H1 (cell line): ENCODE measurements around the gene SLC27A1. TPM values are rescaled to one million over a fixed set of nuclear protein-coding genes. Genes with fewer than 3 reads are reported as not detected.

Experiments
- ATF2 ChIP-seq: IDR thresholded peaks from 2 replicates; pipeline ENCODE4 v1.6.1; 2012; ENCODE audit warnings: low read length, inconsistent platforms
- CHD7 ChIP-seq: fragments of 300-600 bp; sonication (generic); IDR thresholded peaks from 2 replicates; pipeline ENCODE4 v1.7.1; 2012; ENCODE audit warnings: low read length, moderate library complexity, mild to moderate bottlenecking, inconsistent platforms; ENCODE audit not compliant: insufficient replicate concordance
- GTF2F1 ChIP-seq: IDR thresholded peaks from 2 replicates; pipeline ENCODE4 v1.6.1; 2012; ENCODE audit warnings: low read depth, low read length, improper control_type of control experiment, borderline replicate concordance
- NANOG ChIP-seq: IDR thresholded peaks from 2 replicates; pipeline ENCODE4 v1.6.1; 2011; ENCODE audit warnings: low read length, low read depth, mild to moderate bottlenecking, inconsistent platforms; ENCODE audit not compliant: insufficient read depth, poor library complexity, severe bottlenecking
- RFX5 ChIP-seq: IDR thresholded peaks from 2 replicates; pipeline ENCODE4 v1.6.1; 2011; ENCODE audit warnings: low read depth, low read length, improper control_type of control experiment, borderline replicate concordance
- RXRA ChIP-seq: IDR thresholded peaks from 2 replicates; pipeline ENCODE4 v1.6.1; 2011; ENCODE audit warnings: low read depth, mild to moderate bottlenecking, low read length, moderate library complexity; ENCODE audit not compliant: insufficient read depth
- polyA plus RNA-seq, 7 experiments: library from polyadenylated mRNA; depleted of rRNA in 3 of 7; stranded (reverse) in 5 of 7; unstranded in 2 of 7; fragments of >200 nt in 5 of 7; fragments of 200-250 nt in 2 of 7; gene quantifications; 1 replicate in 5 of 7; 2 replicates in 1 of 7; 4 replicates in 1 of 7; pipeline versions ENCODE4 v1.2.1 to v1.2.3, GENCODE V29; 2011 to 2013; ENCODE audit warnings: missing spikeins in 2 of 7, mixed read lengths in 2 of 7
- total RNA-seq: library from RNA; stranded (reverse); fragmentation: NEBNext Ultra II Directional; extraction: Animal tissue kit (Norgen Biotek cat#: 25700); gene quantifications from 2 replicates; pipeline ENCODE4 v1.2.1, GENCODE V29; 2021

Gene SLC27A1
- total and polyA plus RNA-seq, 2 of the 8 experiments (the other 6 are each of a cell fraction or from before 2014, with no cell fraction given), result 7.5 to 9.1 TPM

DNA sequence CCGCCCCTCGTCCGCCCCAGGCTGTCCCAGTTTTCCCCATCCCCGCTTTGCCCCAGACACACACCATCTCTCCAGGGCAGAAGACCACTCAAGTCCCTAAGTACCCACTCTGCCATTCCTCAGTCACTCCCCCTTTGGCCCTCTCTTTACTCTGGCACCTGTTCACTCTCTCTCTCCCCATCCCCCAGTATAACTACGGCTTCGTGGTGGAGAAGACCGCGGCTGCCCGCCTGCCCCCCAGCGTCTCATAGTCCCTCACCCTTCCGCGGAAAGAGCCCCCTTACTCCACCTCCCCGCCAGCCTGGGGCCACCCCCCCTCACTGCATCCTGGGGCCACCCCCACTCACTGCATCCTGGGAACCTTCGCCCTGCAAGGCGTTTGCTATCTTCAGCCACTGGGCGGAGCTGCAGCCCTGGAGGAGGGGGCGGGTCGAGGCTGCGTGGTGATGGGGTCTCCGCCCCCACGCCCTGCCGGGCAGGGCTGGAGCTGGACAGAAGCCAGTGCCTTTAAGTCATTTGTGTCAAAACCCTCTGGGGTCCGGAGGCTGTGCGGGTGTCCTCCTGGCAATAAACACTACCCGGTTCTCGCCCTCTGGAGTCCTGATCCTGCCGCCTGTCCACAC, 45.5 kb upstream of the SLC27A1 start (continued):
- TF ChIP-seq CHD7, result no peak
- no peak; the same call in 1 of the 2 replicates for TF ChIP-seq GTF2F1
- no peak for TF ChIP-seq RFX5
- TF ChIP-seq NANOG, result no peak
- no peak for TF ChIP-seq RXRA
- no peak for TF ChIP-seq ATF2
